SK-N-SH treated with all-trans-retinoic acid at 6 μM for 48 hours (cell line): ENCODE measurements around the gene BACH2.

Source experiments
- ATAC-seq: fragments of 200-7000 bp; cut with Tn5 transposase; 3 replicates; pipeline ENCODE4 v1.9.1; 2020; ENCODE audit warnings: mild to moderate bottlenecking, moderate library complexity
- ARNTL ChIP-seq: fragments of 450-650 bp; formaldehyde crosslinking; IDR thresholded peaks from 2 replicates; pipeline ENCODE4 v1.5.0; 2020; ENCODE audit warnings: low read depth, mild to moderate bottlenecking, moderate library complexity, borderline replicate concordance
- BACH2 ChIP-seq: fragments of 250-450 bp; sonication (Bioruptor Pico); IDR thresholded peaks from 2 replicates; pipeline ENCODE4 v1.9.0; 2021; ENCODE audit warnings: mild to moderate bottlenecking, borderline replicate concordance
- CSDC2 ChIP-seq: fragments of 250-450 bp; sonication (Bioruptor Pico); IDR thresholded peaks from 2 replicates; pipeline ENCODE4 v1.5.0; 2020; ENCODE audit warnings: mild to moderate bottlenecking, moderate library complexity
- ESRRG ChIP-seq: fragments of 250-450 bp; sonication (Bioruptor Pico); IDR thresholded peaks from 2 replicates; pipeline ENCODE4 v1.6.1; 2021; ENCODE audit warnings: mild to moderate bottlenecking
- ISL1 ChIP-seq: fragments of 250-450 bp; sonication (Bioruptor Pico); IDR thresholded peaks from 2 replicates; pipeline ENCODE4 v2.1.2; 2022; ENCODE audit warnings: mild to moderate bottlenecking, moderate library complexity
- OSR1 ChIP-seq: fragments of 250-450 bp; sonication (Bioruptor Pico); IDR thresholded peaks from 2 replicates; pipeline ENCODE4 v1.8.0; 2022; ENCODE audit warnings: moderate library complexity, mild to moderate bottlenecking, inconsistent platforms
- PPARA ChIP-seq: fragments of 250-450 bp; sonication (Bioruptor Pico); IDR thresholded peaks from 2 replicates; pipeline ENCODE4 v1.5.0; 2020; ENCODE audit warnings: mild to moderate bottlenecking, borderline replicate concordance
- RARB ChIP-seq: fragments of 250-450 bp; sonication (Bioruptor Pico); IDR thresholded peaks from 2 replicates; pipeline ENCODE4 v1.8.0; 2021; ENCODE audit warnings: mild to moderate bottlenecking, moderate library complexity
- SNAI2 ChIP-seq: fragments of 250-450 bp; sonication (Bioruptor Pico); IDR thresholded peaks from 2 replicates; pipeline ENCODE4 v1.5.0; 2020; ENCODE audit warnings: mild to moderate bottlenecking, moderate library complexity
- TOX ChIP-seq: fragments of 250-450 bp; sonication (Bioruptor Pico); IDR thresholded peaks from 2 replicates; pipeline ENCODE4 v1.8.0; 2021; ENCODE audit warnings: mild to moderate bottlenecking, moderate library complexity, borderline replicate concordance
- ZC3H10 ChIP-seq: fragments of 250-450 bp; sonication (Bioruptor Pico); IDR thresholded peaks from 2 replicates; pipeline ENCODE4 v1.5.1; 2021; ENCODE audit warnings: mild to moderate bottlenecking, moderate library complexity
- ZFP3 ChIP-seq: fragments of 250-450 bp; sonication (Bioruptor Pico); IDR thresholded peaks from 2 replicates; pipeline ENCODE4 v1.5.0; 2020; ENCODE audit warnings: mild to moderate bottlenecking, moderate library complexity
- ZNF565 ChIP-seq: fragments of 450-650 bp; formaldehyde crosslinking; conservative IDR thresholded peaks from 2 replicates; pipeline ENCODE4 v1.5.0; 2020; ENCODE audit warnings: low read depth, mild to moderate bottlenecking, moderate library complexity
- ZNF70 ChIP-seq: fragments of 450-650 bp; formaldehyde crosslinking; IDR thresholded peaks from 2 replicates; pipeline ENCODE4 v1.5.0; 2020; ENCODE audit warnings: mild to moderate bottlenecking, moderate library complexity
- ZNF8 ChIP-seq: fragments of 450-650 bp; formaldehyde crosslinking; IDR thresholded peaks from 2 replicates; pipeline ENCODE4 v1.5.0; 2020; ENCODE audit warnings: mild to moderate bottlenecking, moderate library complexity
- TF ChIP-seq, protein P1 (sequence below): fragments of 250-450 bp; sonication (Bioruptor Pico); IDR thresholded peaks from 2 replicates; pipeline ENCODE4 v1.5.1; 2021; ENCODE audit warnings: mild to moderate bottlenecking, moderate library complexity
- TF ChIP-seq, protein P2 (sequence below): fragments of 250-450 bp; sonication (Bioruptor Pico); IDR thresholded peaks from 2 replicates; pipeline ENCODE4 v1.8.0; 2020; ENCODE audit warnings: mild to moderate bottlenecking, moderate library complexity, borderline replicate concordance
- TF ChIP-seq, protein P3 (sequence below): fragments of 250-450 bp; sonication (Bioruptor Pico); IDR thresholded peaks from 2 replicates; pipeline ENCODE4 v1.5.1; 2020; ENCODE audit warnings: low read depth, mild to moderate bottlenecking, moderate library complexity
- TF ChIP-seq, protein P4 (sequence below): fragments of 250-450 bp; sonication (Bioruptor Pico); IDR thresholded peaks from 2 replicates; pipeline ENCODE4 v1.8.0; 2021; ENCODE audit warnings: low read depth, mild to moderate bottlenecking, moderate library complexity, borderline replicate concordance
- TF ChIP-seq, protein P5 (sequence below): fragments of 250-450 bp; sonication (Bioruptor Pico); IDR thresholded peaks from 2 replicates; pipeline ENCODE4 v1.5.0; 2020; ENCODE audit warnings: mild to moderate bottlenecking, moderate library complexity

BACH2 gene

DNA sequence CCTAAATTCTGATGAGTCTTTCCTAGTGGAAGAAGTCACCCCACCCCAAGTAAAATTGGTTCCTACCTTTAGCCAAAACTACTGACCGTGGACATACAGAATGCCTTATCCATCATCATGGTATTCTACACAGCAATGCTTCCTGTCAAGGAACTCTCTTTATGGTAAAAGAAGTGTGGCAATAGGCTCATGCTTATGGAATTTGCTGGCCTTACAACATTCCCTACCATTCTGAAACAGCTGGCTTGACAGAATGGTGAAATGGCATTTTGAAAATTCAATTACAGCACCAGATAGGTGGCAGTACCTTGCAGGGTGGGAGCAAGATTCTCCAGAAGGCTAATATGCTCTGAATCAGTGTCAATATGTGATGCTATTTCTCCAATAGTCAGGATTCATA, 41.8 kb upstream of the BACH2 start (continued):
- TF ChIP-seq, protein P1, sequence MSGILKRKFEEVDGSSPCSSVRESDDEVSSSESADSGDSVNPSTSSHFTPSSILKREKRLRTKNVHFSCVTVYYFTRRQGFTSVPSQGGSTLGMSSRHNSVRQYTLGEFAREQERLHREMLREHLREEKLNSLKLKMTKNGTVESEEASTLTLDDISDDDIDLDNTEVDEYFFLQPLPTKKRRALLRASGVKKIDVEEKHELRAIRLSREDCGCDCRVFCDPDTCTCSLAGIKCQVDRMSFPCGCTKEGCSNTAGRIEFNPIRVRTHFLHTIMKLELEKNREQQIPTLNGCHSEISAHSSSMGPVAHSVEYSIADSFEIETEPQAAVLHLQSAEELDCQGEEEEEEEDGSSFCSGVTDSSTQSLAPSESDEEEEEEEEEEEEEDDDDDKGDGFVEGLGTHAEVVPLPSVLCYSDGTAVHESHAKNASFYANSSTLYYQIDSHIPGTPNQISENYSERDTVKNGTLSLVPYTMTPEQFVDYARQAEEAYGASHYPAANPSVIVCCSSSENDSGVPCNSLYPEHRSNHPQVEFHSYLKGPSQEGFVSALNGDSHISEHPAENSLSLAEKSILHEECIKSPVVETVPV (CRISPR knock-in tag): no peak

DNA sequence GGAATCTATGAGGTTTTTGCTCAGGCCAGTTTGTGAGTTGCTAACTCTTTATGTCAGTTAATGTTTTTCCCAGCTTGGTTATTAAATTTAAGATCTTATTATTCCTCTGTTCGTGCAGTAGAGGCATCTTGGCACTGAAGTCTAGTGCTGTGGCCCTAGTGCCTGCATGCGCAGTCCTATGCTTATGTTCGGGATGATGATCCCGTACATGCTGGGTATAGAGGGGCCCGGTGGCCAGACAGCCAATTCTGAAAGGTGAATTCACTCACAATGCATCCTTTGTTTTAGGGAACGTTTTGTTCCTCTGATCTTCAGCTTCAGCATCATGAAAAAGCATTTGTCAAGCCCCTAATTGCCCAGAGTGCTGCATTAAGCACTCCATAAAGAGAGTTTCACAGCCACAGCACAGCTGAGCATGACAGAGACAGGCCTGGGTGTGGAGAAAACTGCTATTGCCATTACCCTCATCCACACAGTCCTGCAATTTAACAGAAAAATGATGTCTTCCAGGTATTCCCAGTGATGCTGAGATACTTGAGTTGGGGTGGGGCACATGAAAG, 39.8 kb upstream of the BACH2 start:
- TF ChIP-seq ZNF8 (no peak), ZNF70 (no peak), ZNF565 (CRISPR knock-in tag) (no peak), ISL1 (CRISPR knock-in tag) (no peak), SNAI2 (no peak), OSR1 (no peak), ZC3H10 (CRISPR knock-in tag) (no peak), RARB (CRISPR knock-in tag) (no peak), BACH2 (CRISPR knock-in tag) (no peak), PPARA (CRISPR knock-in tag) (no peak), CSDC2 (no peak), ZFP3 (CRISPR knock-in tag) (no peak), TOX (CRISPR knock-in tag) (no peak), ESRRG (CRISPR knock-in tag) (no peak)
- TF ChIP-seq, protein P2, sequence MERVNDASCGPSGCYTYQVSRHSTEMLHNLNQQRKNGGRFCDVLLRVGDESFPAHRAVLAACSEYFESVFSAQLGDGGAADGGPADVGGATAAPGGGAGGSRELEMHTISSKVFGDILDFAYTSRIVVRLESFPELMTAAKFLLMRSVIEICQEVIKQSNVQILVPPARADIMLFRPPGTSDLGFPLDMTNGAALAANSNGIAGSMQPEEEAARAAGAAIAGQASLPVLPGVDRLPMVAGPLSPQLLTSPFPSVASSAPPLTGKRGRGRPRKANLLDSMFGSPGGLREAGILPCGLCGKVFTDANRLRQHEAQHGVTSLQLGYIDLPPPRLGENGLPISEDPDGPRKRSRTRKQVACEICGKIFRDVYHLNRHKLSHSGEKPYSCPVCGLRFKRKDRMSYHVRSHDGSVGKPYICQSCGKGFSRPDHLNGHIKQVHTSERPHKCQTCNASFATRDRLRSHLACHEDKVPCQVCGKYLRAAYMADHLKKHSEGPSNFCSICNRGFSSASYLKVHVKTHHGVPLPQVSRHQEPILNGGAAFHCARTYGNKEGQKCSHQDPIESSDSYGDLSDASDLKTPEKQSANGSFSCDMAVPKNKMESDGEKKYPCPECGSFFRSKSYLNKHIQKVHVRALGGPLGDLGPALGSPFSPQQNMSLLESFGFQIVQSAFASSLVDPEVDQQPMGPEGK (CRISPR knock-in tag): no peak
- TF ChIP-seq, protein P3, sequence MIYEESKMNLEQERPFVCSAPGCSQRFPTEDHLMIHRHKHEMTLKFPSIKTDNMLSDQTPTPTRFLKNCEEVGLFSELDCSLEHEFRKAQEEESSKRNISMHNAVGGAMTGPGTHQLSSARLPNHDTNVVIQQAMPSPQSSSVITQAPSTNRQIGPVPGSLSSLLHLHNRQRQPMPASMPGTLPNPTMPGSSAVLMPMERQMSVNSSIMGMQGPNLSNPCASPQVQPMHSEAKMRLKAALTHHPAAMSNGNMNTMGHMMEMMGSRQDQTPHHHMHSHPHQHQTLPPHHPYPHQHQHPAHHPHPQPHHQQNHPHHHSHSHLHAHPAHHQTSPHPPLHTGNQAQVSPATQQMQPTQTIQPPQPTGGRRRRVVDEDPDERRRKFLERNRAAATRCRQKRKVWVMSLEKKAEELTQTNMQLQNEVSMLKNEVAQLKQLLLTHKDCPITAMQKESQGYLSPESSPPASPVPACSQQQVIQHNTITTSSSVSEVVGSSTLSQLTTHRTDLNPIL: no peak
- TF ChIP-seq, protein P1 (CRISPR knock-in tag): no peak
- TF ChIP-seq, protein P4, sequence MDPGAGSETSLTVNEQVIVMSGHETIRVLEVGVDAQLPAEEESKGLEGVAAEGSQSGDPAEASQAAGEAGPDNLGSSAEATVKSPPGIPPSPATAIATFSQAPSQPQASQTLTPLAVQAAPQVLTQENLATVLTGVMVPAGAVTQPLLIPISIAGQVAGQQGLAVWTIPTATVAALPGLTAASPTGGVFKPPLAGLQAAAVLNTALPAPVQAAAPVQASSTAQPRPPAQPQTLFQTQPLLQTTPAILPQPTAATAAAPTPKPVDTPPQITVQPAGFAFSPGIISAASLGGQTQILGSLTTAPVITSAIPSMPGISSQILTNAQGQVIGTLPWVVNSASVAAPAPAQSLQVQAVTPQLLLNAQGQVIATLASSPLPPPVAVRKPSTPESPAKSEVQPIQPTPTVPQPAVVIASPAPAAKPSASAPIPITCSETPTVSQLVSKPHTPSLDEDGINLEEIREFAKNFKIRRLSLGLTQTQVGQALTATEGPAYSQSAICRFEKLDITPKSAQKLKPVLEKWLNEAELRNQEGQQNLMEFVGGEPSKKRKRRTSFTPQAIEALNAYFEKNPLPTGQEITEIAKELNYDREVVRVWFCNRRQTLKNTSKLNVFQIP (CRISPR knock-in tag): no peak
- ATAC-seq: no peak

DNA sequence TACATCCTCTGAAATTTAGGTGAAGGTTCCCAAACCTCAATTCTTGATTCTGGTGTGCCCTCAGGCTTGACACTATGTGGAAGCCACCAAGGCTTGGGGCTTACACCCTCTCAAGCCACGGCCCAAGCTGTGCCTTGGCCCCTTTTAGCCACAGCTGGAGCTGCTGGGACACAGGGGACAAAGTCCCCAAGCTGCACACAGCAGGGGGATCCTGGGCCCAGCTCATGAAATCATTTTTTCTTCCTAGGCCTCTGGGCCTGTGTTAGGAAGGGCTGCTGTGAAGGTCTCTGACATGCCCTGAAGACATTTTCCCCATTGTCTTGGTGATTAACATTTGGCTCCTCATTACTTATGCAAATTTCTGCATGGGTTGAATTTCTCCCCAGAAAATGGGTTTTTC, 37.3 kb upstream of the BACH2 start:
- no peak for ATAC-seq

More for the DNA sequence above, 37.3 kb upstream of the BACH2 start:
- TF ChIP-seq OSR1 (no peak), ZFP3 (CRISPR knock-in tag) (no peak), ARNTL (CRISPR knock-in tag) (no peak), BACH2 (CRISPR knock-in tag) (no peak), SNAI2 (no peak), ZNF8 (no peak), ESRRG (CRISPR knock-in tag) (no peak), TOX (CRISPR knock-in tag) (no peak), ZNF565 (CRISPR knock-in tag) (no peak), CSDC2 (no peak), RARB (CRISPR knock-in tag) (no peak), ZNF70 (no peak), ISL1 (CRISPR knock-in tag) (no peak)
- TF ChIP-seq, protein P4 (CRISPR knock-in tag): no peak
- TF ChIP-seq, protein P5, sequence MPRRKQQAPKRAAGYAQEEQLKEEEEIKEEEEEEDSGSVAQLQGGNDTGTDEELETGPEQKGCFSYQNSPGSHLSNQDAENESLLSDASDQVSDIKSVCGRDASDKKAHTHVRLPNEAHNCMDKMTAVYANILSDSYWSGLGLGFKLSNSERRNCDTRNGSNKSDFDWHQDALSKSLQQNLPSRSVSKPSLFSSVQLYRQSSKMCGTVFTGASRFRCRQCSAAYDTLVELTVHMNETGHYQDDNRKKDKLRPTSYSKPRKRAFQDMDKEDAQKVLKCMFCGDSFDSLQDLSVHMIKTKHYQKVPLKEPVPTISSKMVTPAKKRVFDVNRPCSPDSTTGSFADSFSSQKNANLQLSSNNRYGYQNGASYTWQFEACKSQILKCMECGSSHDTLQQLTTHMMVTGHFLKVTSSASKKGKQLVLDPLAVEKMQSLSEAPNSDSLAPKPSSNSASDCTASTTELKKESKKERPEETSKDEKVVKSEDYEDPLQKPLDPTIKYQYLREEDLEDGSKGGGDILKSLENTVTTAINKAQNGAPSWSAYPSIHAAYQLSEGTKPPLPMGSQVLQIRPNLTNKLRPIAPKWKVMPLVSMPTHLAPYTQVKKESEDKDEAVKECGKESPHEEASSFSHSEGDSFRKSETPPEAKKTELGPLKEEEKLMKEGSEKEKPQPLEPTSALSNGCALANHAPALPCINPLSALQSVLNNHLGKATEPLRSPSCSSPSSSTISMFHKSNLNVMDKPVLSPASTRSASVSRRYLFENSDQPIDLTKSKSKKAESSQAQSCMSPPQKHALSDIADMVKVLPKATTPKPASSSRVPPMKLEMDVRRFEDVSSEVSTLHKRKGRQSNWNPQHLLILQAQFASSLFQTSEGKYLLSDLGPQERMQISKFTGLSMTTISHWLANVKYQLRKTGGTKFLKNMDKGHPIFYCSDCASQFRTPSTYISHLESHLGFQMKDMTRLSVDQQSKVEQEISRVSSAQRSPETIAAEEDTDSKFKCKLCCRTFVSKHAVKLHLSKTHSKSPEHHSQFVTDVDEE (CRISPR knock-in tag): no peak
- TF ChIP-seq, protein P2 (CRISPR knock-in tag): no peak
- TF ChIP-seq, protein P1 (CRISPR knock-in tag): no peak
- TF ChIP-seq, all 23 proteins: peak for 0
